ENCODE results near the gene THRB.

GRCh38 chr3:24160424-24161095, 334.1 kb downstream of the THRB start:
- TF ChIP-seq, protein P1, sequence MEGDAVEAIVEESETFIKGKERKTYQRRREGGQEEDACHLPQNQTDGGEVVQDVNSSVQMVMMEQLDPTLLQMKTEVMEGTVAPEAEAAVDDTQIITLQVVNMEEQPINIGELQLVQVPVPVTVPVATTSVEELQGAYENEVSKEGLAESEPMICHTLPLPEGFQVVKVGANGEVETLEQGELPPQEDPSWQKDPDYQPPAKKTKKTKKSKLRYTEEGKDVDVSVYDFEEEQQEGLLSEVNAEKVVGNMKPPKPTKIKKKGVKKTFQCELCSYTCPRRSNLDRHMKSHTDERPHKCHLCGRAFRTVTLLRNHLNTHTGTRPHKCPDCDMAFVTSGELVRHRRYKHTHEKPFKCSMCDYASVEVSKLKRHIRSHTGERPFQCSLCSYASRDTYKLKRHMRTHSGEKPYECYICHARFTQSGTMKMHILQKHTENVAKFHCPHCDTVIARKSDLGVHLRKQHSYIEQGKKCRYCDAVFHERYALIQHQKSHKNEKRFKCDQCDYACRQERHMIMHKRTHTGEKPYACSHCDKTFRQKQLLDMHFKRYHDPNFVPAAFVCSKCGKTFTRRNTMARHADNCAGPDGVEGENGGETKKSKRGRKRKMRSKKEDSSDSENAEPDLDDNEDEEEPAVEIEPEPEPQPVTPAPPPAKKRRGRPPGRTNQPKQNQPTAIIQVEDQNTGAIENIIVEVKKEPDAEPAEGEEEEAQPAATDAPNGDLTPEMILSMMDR (IDR thresholded peaks at IDR 0.05) = no peak
- no peak for TF ChIP-seq CBX2 (IDR thresholded peaks at IDR 0.05; ENCODE audit: borderline replicate concordance, low read depth)
